Stimulated activated naive B cell treated with anti-CD40 and anti-IgM and Interleukin-4, amounts not matched to agents 10 μg/mL and 1 μg/mL and 100 μg/mL, for 72 hours (primary cell): ENCODE measurements around the gene CACNA2D3.
"Not testable (repeated sequence)": the region's sequence is repeated elsewhere in the genome, so short reads cannot be mapped to it uniquely, and the experiment has no call there.

Experiments used
- ATAC-seq, 2 donors: fragments of 150-1000 bp; cut with Tn5 transposase; replicated peaks; 2 replicates each; pipeline ENCODE4 v1.10.0; 2021; ENCODE audit warnings: moderate library complexity in 1 of 2
- DNase-seq: peaks from one replicate; pipeline ENCODE4 v3.0.0; 2021
- H3K27ac Mint-ChIP-seq: one replicate; pipeline ENCODE4 v1.8.0; 2022; ENCODE audit warnings: mild to moderate bottlenecking, mixed read lengths
- H3K27me3 Mint-ChIP-seq, 2 donors: one replicate each; pipeline ENCODE4 v1.8.0; 2022; ENCODE audit warnings: mixed read lengths in 2 of 2
- H3K36me3 Mint-ChIP-seq, 2 donors: one replicate each; pipeline ENCODE4 v1.8.0; 2022; ENCODE audit warnings: mixed read lengths in 2 of 2, mild to moderate bottlenecking in 1 of 2
- H3K4me1 Mint-ChIP-seq, 2 donors: one replicate each; pipeline ENCODE4 v1.8.0; 2022; ENCODE audit warnings: mixed read lengths in 2 of 2, mild to moderate bottlenecking in 1 of 2
- H3K4me3 Mint-ChIP-seq, 2 donors: one replicate each; pipeline ENCODE4 v1.8.0; 2022; ENCODE audit warnings: mild to moderate bottlenecking in 2 of 2, mixed read lengths in 2 of 2, moderate library complexity in 1 of 2
- H3K9me3 Mint-ChIP-seq, 2 donors: one replicate each; pipeline ENCODE4 v1.8.0; 2022; ENCODE audit warnings: mixed read lengths in 2 of 2, mild to moderate bottlenecking in 1 of 2

Gene CACNA2D3

DNA sequence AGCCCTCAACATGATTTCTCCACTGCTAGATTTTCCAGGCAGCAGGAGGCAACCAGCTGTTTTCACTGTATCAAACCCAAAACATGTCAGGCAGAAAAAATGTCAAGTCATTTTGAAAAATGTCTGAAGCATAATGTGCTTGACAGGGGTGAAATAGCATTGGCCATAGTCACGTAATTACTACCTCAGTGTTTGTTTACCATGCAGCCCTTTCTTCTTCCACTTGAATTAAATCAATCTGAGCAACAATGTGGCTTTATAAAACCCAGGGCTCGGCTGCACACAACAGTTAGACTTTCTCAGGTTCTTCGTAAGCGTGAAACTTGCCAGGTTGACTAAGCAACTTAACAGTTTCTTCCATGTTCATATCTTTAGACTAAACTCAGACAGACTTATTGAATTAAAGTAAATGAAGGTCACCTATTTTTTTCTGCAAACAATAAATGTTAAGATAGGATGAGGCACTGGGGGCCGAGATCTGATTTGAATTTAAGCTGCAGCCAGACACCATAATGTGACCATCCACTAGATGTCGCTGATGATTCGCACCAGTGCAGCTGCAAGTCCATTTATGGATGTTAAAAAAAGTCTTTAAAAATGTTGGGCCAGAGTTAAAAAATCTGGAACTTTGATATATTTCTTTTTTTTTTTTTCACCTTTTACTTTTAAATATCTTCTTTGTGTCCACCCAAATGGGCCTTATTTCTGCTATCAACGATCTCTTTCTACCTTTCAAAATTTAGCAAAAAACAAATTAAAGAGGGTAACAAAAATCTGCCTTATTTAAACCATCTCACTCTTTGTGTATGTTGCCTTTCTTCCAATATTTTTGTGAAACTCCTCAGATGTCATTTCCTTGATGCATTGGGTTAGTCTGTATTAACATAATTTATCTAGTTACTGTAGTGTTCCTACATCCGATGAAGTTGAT lies 305.9 kb downstream of the CACNA2D3 start:
- Mint-ChIP-seq H3K27me3 (no peaks in the 10 kb centered on the region), H3K4me3 (no peak overlapping the region), H3K36me3 (no peaks in the 10 kb centered on the region), H3K9me3 (no peaks in the 10 kb centered on the region), H3K27ac (no peak overlapping the region), H3K4me1 (no peaks in the 10 kb centered on the region)
- no peak for DNase-seq
- no peak for ATAC-seq

DNA sequence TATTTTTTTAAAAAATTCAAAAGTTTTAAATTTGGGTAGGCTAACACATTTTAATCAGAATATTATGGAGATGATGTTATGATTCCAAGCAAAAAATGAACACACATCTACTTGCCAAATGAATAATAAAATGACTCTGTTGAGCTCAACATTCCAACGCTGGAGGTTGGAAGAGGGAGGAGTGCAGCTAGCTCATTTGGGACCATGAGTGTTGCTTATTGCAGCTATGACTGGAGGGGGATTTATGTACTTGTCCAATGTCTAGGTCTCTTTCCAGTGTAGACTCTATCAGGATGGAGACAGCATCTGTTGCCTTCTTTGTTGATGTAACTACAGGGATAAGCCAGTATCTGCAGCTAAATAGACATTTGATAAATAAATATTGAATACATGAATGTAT lies 310.6 kb downstream of the CACNA2D3 start:
- no peaks in the 10 kb centered on the region for H3K27me3 Mint-ChIP-seq
- DNase-seq (no peak), ATAC-seq (no peak)
- no peak overlapping the region for H3K4me3 Mint-ChIP-seq
- no peak overlapping the region for H3K27ac Mint-ChIP-seq
- peaks cover 0 to 6% of the 10 kb centered on the region in 2 donors for H3K9me3 Mint-ChIP-seq
- H3K36me3 Mint-ChIP-seq: no peaks in the 10 kb centered on the region
- H3K4me1 Mint-ChIP-seq: no peaks in the 10 kb centered on the region

DNA sequence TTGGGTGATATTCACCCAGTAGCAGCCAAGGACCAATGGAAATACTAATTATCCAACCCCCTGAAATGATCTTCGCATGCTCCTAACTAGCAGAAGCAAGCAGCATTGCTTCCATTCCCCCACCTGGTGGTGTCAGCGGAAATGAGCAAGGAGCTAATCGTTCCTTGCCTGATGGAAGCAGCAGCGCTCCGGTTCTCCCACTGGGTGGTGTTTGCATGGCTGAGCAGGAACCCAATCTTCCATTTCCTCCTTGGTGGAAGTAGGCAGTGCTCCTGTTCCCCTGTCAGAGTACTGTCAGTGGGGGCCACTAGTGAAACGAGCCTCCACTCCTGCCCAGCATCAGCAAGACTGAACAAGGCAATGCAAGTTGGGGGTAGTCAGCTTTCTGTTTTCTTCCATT lies 311.5 kb downstream of the CACNA2D3 start:
- no peaks in the 10 kb centered on the region for H3K4me1 Mint-ChIP-seq

DNA sequence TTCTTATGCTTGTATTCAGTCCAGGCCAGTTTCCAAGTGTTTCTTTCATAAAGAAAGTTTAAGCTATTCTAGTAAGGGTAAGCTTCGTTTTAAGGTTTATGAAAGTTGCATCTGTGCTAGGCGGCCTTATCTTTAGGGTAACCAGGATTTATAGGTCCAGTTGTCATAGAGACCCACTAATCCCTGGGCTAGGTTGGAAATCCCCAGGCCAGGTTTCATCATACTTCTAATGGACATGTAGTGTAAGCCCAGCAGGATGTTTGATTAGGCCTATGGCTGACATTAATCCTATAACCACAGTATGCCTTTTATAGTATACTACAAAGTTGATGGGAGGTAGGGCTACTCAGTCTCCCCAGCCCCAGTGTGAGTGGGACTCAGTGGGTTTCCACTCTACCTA lies 312.4 kb downstream of the CACNA2D3 start:
- Mint-ChIP-seq H3K27me3 (no peaks in the 10 kb centered on the region), H3K9me3 (peaks cover 0 to 6% of the 10 kb centered on the region in 2 donors), H3K4me3 (no peak overlapping the region), H3K4me1 (no peaks in the 10 kb centered on the region), H3K27ac (no peak overlapping the region), H3K36me3 (no peaks in the 10 kb centered on the region)
- DNase-seq (no peak), ATAC-seq (no peak)

More for the DNA sequence above, 311.5 kb downstream of the CACNA2D3 start:
- DNase-seq (no peak), ATAC-seq (no peak)
- H3K27ac Mint-ChIP-seq: no peak overlapping the region
- H3K4me3 Mint-ChIP-seq: no peak overlapping the region
- H3K36me3 Mint-ChIP-seq: no peaks in the 10 kb centered on the region
- H3K27me3 Mint-ChIP-seq: no peaks in the 10 kb centered on the region
- H3K9me3 Mint-ChIP-seq: peaks cover 0 to 6% of the 10 kb centered on the region in 2 donors

DNA sequence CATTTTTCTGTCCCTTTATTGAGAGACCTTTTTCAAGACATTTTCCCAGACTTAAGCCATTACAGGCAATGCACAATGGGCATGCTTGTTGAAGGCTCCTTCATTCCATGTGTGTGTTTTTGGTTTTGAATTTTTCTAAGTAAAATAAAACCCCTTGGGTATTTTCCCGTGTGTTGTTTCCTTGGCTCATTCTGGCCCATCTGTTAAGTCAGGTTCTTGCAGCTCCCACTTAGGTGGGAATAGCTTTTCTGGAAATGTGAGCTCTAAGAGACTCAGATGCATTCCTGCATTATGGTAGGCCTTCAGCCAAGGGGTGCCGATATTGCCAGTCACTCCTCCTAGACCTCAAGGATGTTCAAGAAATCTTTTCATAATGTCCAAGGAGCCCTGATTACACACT lies 314.9 kb downstream of the CACNA2D3 start:
- ATAC-seq: no peak

DNA sequence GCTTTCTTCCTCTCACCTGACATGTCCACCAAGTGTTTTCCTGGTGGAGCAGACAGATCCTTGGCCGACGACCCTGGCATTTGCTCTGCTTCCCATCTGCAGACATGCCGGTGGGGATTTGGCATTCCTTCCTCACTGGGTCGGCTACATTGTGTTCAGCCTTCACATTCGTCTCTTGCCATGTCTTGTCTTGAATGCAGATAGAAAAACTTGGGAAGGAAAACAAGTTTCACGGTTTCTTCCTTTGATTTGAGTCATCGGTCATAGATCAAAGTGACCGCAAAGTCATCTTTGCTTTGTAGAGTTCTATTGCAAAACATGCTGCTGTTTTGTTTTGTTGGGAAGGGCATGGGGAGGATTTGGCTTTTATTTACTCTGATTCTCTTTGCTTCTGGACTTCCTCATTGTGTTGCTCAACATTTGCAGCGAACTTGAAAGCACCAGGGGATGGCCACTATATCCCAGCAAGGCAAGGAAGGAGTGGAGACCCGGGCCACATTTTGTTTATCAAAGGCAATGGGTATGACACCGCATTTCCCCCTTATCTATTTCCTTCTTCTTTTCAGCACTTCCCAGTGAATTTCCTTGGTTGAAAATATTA lies 321.3 kb downstream of the CACNA2D3 start:
- ATAC-seq (no peak), DNase-seq (no peak)
- H3K4me3 Mint-ChIP-seq: no peak overlapping the region
- no peaks in the 10 kb centered on the region for H3K4me1 Mint-ChIP-seq
- H3K27ac Mint-ChIP-seq: no peak overlapping the region
- no peaks in the 10 kb centered on the region for H3K9me3 Mint-ChIP-seq
- H3K36me3 Mint-ChIP-seq: no peaks in the 10 kb centered on the region
- H3K27me3 Mint-ChIP-seq: peaks cover 0 to 8% of the 10 kb centered on the region in 2 donors

More for the DNA sequence above, 314.9 kb downstream of the CACNA2D3 start:
- H3K27me3 Mint-ChIP-seq: no peaks in the 10 kb centered on the region
- no peak for DNase-seq
- H3K4me1 Mint-ChIP-seq: no peaks in the 10 kb centered on the region
- no peak overlapping the region for H3K4me3 Mint-ChIP-seq
- H3K9me3 Mint-ChIP-seq: peaks cover 0 to 6% of the 10 kb centered on the region in 2 donors
- H3K36me3 Mint-ChIP-seq: no peaks in the 10 kb centered on the region
- no peak overlapping the region for H3K27ac Mint-ChIP-seq

DNA sequence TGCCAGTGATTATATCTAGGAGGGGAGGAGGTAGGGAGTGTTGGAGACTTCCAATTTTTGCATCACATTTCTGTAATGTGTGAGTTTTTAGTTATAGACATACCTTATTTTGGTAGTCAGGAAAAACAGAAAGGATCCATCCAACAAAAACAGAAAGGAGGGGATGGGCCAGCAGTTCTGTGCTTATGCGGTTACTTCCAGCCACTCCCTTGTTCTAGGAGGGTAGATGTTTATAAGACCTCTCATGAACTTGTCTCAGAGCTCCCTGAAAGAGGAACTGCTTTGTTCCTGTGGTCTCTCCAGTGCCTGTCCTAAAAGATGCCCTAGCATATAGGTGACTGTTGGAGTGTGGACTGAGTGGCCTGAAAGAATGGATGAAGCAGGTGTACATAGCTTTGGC lies 323.3 kb downstream of the CACNA2D3 start:
- H3K27ac Mint-ChIP-seq: no peak overlapping the region

DNA sequence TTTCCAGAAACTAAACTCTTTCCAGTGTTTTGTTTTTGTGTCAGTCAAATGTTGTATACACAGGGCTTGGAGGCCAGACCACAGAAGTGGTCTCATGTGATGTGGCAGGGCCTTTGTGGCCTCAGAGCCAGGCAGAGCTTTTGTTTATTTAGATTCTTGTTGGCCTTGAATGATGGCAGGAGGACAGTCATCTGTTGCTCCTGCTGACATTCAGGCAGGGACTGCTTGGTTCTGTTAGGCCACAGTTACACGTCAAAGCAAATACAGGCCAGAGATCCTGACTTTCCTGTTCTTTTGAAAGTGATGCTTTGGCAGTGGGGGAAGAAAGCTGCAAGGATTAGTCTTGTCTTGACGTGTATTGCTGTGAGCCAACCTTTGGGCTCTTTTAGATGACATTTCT lies 325.1 kb downstream of the CACNA2D3 start:
- peaks cover 0 to 8% of the 10 kb centered on the region in 2 donors for H3K27me3 Mint-ChIP-seq
- peaks cover 4 to 9% of the 10 kb centered on the region in 2 donors for H3K9me3 Mint-ChIP-seq
- no peaks in the 10 kb centered on the region for H3K4me1 Mint-ChIP-seq
- H3K27ac Mint-ChIP-seq: no peak overlapping the region
- no peak overlapping the region for H3K4me3 Mint-ChIP-seq
- no peaks in the 10 kb centered on the region for H3K36me3 Mint-ChIP-seq
- ATAC-seq (no peak), DNase-seq (no peak)

More for the DNA sequence above, 323.3 kb downstream of the CACNA2D3 start:
- H3K27me3 Mint-ChIP-seq: peaks cover 0 to 8% of the 10 kb centered on the region in 2 donors
- H3K4me3 Mint-ChIP-seq: no peak overlapping the region
- no peaks in the 10 kb centered on the region for H3K4me1 Mint-ChIP-seq
- H3K9me3 Mint-ChIP-seq: peaks cover 0 to 1% of the 10 kb centered on the region in 2 donors
- H3K36me3 Mint-ChIP-seq: no peaks in the 10 kb centered on the region
- ATAC-seq (no peak), DNase-seq (no peak)

DNA sequence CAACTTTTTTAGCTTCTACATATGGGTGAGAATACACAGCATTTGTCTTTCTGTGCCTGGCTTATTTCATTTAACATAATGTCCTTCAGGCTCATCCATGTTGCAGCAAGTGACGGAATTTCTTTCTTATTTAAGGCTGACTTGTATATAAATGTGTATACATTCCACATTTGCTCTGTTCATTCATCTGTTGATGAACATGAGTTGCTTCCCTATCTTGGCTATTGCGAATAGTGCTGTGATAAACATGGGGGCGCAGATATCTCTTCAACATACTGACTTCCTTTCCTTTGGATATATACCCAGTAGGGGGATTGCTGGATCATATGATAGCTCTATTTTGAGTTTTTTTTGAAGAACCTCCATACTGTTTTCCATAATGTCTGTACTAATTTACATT lies 332.5 kb downstream of the CACNA2D3 start:
- H3K27me3 Mint-ChIP-seq: no peaks in the 10 kb centered on the region
- no peaks in the 10 kb centered on the region for H3K4me1 Mint-ChIP-seq
- H3K27ac Mint-ChIP-seq: no peak overlapping the region
- DNase-seq: no peak
- no peak overlapping the region for H3K4me3 Mint-ChIP-seq
- peaks cover 0 to 1% of the 10 kb centered on the region in 2 donors for H3K36me3 Mint-ChIP-seq
- no peak for ATAC-seq
- peaks cover 23 to 24% of the 10 kb centered on the region in 2 donors for H3K9me3 Mint-ChIP-seq

DNA sequence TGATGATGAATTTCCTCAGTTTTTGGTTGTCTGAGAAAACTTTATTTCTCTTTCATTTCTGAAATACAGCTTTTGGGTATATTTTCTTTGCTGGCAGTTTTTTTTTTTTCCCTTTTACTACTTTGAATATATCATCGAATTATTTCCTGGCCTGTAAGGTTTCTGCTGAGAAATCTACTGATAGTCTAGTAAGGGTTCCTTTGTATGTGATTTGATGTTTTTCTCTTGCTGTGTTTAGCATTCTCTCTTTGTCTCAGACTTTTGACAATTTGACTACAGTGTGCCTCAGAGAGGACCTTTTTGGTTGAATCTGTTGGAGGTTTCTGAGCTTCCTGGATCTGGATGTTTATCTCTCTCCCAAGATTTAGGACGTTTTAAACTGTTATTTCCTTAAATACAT lies 336.0 kb downstream of the CACNA2D3 start:
- ATAC-seq (no peak), DNase-seq (no peak)
- Mint-ChIP-seq H3K9me3 (peaks cover 10 to 26% of the 10 kb centered on the region in 2 donors), H3K4me1 (no peaks in the 10 kb centered on the region), H3K27ac (no peak overlapping the region), H3K27me3 (peaks cover 0 to 3% of the 10 kb centered on the region in 2 donors), H3K4me3 (no peak overlapping the region), H3K36me3 (peaks cover 0 to 1% of the 10 kb centered on the region in 2 donors)

DNA sequence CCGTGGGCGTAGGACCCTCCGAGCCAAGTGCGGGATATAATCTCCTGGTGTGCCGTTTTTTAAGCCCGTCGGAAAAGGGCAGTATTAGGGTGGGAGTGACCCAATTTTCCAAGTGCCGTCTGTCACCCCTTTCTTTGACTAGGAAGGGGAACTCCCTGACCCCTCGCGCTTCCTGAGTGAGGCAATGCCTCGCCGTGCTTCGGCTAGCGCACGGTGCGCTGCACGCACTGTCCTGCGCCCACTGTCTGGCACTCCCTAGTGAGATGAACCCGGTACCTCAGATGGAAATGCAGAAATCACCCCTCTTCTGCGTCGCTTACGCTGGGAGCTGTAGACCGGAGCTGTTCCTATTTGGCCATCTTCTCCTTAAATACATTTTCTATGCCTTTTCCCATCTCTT lies 342.2 kb downstream of the CACNA2D3 start:
- not testable (repeated sequence) for H3K4me1 Mint-ChIP-seq, DNase-seq, H3K4me3 Mint-ChIP-seq, ATAC-seq, H3K27ac Mint-ChIP-seq, H3K36me3 Mint-ChIP-seq, H3K27me3 Mint-ChIP-seq
- peaks cover 12 to 17% of the 10 kb centered on the region in 2 donors for H3K9me3 Mint-ChIP-seq

DNA sequence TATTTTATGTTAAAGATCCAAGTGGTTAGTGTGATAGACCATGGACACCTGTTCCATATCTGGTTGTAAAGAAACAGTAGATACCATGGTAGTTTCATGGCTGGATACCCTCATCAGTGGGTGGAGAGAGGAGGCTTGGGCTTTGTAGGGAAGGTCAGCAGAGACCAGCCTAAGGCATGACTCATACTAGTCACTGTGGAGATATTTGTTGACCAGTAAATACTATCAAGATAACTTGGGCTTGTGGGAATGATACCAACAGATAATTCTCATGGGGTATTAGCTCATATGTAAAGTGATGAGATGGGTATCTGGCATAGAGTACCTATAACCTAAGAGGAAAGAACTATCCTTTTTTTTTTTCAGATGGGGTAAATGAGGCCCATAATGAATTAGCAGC lies 354.5 kb downstream of the CACNA2D3 start:
- no peaks in the 10 kb centered on the region for H3K27me3 Mint-ChIP-seq
- H3K27ac Mint-ChIP-seq: no peak overlapping the region
- ATAC-seq: no peak
- no peaks in the 10 kb centered on the region for H3K4me1 Mint-ChIP-seq
- peaks cover 12 to 18% of the 10 kb centered on the region in 2 donors for H3K9me3 Mint-ChIP-seq
- H3K4me3 Mint-ChIP-seq: no peak overlapping the region
- H3K36me3 Mint-ChIP-seq: no peaks in the 10 kb centered on the region
- DNase-seq: no peak

DNA sequence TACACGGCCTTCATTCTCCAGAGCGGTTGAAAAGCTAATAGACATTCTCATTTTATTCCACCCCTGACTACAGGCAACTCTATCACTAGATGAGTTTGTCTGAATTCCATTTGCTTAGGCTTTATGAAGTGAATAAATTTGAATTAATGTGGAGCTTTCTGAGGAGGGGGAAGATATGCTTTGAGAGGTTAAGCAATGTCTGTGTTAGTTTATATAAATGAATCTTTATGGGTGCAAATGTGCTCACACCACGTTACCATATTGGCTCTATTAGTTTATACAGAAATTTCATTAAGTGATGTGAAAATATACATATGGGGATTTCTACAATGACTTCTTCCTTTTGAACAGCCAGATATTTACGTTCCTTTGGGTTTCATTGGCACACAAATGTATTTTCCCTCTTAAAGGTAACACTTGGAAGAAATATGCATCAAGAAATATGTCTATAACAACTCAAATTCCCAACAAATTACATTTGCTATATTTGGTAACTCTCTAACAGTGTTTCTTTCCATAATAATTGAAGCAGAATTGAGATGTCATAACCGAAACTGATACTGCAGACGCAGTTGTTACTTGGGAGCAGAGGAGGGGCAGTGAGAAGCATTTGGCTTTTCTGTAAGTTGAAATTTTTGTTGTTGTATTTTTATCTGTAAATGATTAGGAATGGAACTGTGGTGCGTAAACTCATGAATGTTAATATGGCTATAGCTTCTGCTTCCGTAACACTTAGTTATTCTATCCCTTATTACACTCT lies 359.4 kb downstream of the CACNA2D3 start:
- no peak overlapping the region for H3K4me3 Mint-ChIP-seq
- no peak overlapping the region for H3K27ac Mint-ChIP-seq
- no peak for DNase-seq
- ATAC-seq: no peak
- H3K27me3 Mint-ChIP-seq: no peaks in the 10 kb centered on the region
- H3K36me3 Mint-ChIP-seq: no peaks in the 10 kb centered on the region
- peaks cover 4 to 10% of the 10 kb centered on the region in 2 donors for H3K9me3 Mint-ChIP-seq
- H3K4me1 Mint-ChIP-seq: no peaks in the 10 kb centered on the region

DNA sequence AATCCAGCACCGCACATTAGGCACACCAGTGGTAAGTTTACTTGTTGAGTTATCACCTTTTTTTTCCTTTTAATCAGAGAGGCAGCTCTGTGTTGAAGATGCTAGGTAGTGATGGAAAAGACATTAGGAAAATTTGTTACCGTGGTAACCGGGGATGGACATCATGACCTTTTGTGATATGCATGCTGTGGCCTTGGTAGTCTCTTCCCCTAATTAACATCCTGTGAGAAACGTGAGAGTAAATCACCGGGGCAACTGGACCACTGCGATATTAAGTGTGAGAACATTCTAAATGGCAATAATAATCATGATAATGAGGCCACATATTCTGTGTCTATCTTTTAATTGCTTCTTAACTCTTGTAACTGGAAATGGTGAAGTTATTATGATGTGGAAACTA lies 362.0 kb downstream of the CACNA2D3 start:
- H3K27me3 Mint-ChIP-seq: no peaks in the 10 kb centered on the region
- H3K4me3 Mint-ChIP-seq: no peak overlapping the region
- no peaks in the 10 kb centered on the region for H3K4me1 Mint-ChIP-seq
- H3K36me3 Mint-ChIP-seq: no peaks in the 10 kb centered on the region
- DNase-seq: no peak
- no peak for ATAC-seq
- peaks cover 0 to 4% of the 10 kb centered on the region in 2 donors for H3K9me3 Mint-ChIP-seq
- H3K27ac Mint-ChIP-seq: no peak overlapping the region
